SH-SY5Y (cell line): ENCODE results near the gene KRTAP2-1.

Experiments
- GATA2 ChIP-seq: IDR thresholded peaks from 2 replicates; pipeline ENCODE4 v1.6.1; 2011; ENCODE audit warnings: mild to moderate bottlenecking, low read depth, low read length
- GATA3 ChIP-seq: IDR thresholded peaks from 2 replicates; pipeline ENCODE4 v1.6.1; 2011; ENCODE audit warnings: low read depth, mild to moderate bottlenecking, low read length, moderate library complexity

- TF ChIP-seq GATA2 (no peak), GATA3 (no peak)
Observed at GRCh38 chr17:41015454-41015853, 31.7 kb downstream of the KRTAP2-1 start.
